GM12878 (cell line): Measurements from ENCODE around the gene CREBRF.

Experiments
- BHLHE40 ChIP-seq, 2 experiments: fragments of 450-650 bp in 1 of 2; IDR thresholded peaks; 2 replicates each; pipeline ENCODE4 v1.6.1; 2011 to 2017; ENCODE audit warnings: low read depth in 2 of 2, borderline replicate concordance in 1 of 2, improper control_type of control experiment in 1 of 2, low read length in 1 of 2, mild to moderate bottlenecking in 1 of 2
- CREM ChIP-seq: IDR thresholded peaks from 2 replicates; pipeline ENCODE4 v1.6.1; 2014; ENCODE audit warnings: antibody characterized with exemption, low read depth
- CTCF ChIP-seq, 3 experiments: IDR thresholded peaks in 2 of 3; conservative IDR thresholded peaks in 1 of 3; 2 replicates each; pipeline ENCODE4 v1.5.1; 2011; ENCODE audit warnings: low read depth in 3 of 3, low read length in 3 of 3, mild to moderate bottlenecking in 3 of 3, control low read depth in 2 of 3, moderate library complexity in 2 of 3, inconsistent platforms in 1 of 3, mixed read lengths in 1 of 3; ENCODE audit not compliant: control insufficient read depth in 2 of 3, insufficient read depth in 1 of 3; ENCODE audit errors: extremely low read depth in 1 of 3
- DPF2 ChIP-seq: fragments of 450-650 bp; IDR thresholded peaks from 2 replicates; pipeline ENCODE4 v1.6.1; 2017; ENCODE audit warnings: mild to moderate bottlenecking
- ELK1 ChIP-seq: IDR thresholded peaks from 2 replicates; pipeline ENCODE4 v1.6.1; 2012; ENCODE audit warnings: low read depth, low read length, improper control_type of control experiment
- ESRRA ChIP-seq: IDR thresholded peaks from 2 replicates; pipeline ENCODE4 v1.6.1; 2012; ENCODE audit warnings: mild to moderate bottlenecking, low read length, improper control_type of control experiment
- FOS ChIP-seq: IDR thresholded peaks from 3 replicates; pipeline ENCODE4 v1.6.1; 2011; ENCODE audit warnings: borderline replicate concordance; ENCODE audit not compliant: insufficient read length; ENCODE audit errors: extremely low read depth
- MTA3 ChIP-seq: IDR thresholded peaks from 2 replicates; pipeline ENCODE4 v1.6.1; 2012; ENCODE audit warnings: low read length, inconsistent platforms, borderline replicate concordance
- POLR2A ChIP-seq: IDR thresholded peaks from 2 replicates; pipeline ENCODE4 v1.6.1; 2011; ENCODE audit warnings: low read depth, mild to moderate bottlenecking, low read length
- POLR2AphosphoS5 ChIP-seq: IDR thresholded peaks from 2 replicates; pipeline ENCODE4 v1.6.1; 2011; ENCODE audit warnings: mild to moderate bottlenecking, low read length, inconsistent platforms
- TAF1 ChIP-seq: IDR thresholded peaks from 2 replicates; pipeline ENCODE4 v1.6.1; 2011; ENCODE audit warnings: mild to moderate bottlenecking, low read depth, low read length, borderline replicate concordance
- TCF7 ChIP-seq: IDR thresholded peaks from 2 replicates; pipeline ENCODE4 v1.6.1; 2014; ENCODE audit warnings: antibody characterized with exemption, borderline replicate concordance
- ZNF24 ChIP-seq: fragments of 450-650 bp; IDR thresholded peaks from 2 replicates; pipeline ENCODE4 v1.6.1; 2017; ENCODE audit warnings: antibody characterized with exemption, mild to moderate bottlenecking
- ZSCAN29 ChIP-seq: fragments of 450-650 bp; IDR thresholded peaks from 2 replicates; pipeline ENCODE4 v1.6.1; 2017; ENCODE audit warnings: mild to moderate bottlenecking, moderate library complexity

GRCh38 chr5:173012882-173013281 is 43.3 kb upstream of the CREBRF start:
- no peak for TF ChIP-seq MTA3
- TF ChIP-seq CTCF (IDR thresholded peaks at IDR 0.05 in 2 of 3, conservative IDR thresholded peaks at IDR 0.05 in 1 of 3; ENCODE audit: control insufficient read depth in 2 of 3, extremely low read depth in 1 of 3, insufficient read depth in 1 of 3, low read depth in 3 of 3, low read length in 3 of 3), result no peak
- no peak for TF ChIP-seq DPF2
- no peak for TF ChIP-seq BHLHE40 (IDR thresholded peaks at IDR 0.05; ENCODE audit: borderline replicate concordance in 1 of 2, low read depth in 2 of 2, low read length in 1 of 2)
- no peak for TF ChIP-seq POLR2A
- TF ChIP-seq ELK1, result no peak
- no peak for TF ChIP-seq ZSCAN29
- TF ChIP-seq ESRRA, result no peak
- no peak for TF ChIP-seq CREM
- TF ChIP-seq POLR2AphosphoS5, result no peak
- TF ChIP-seq TAF1, result no peak
- no peak for TF ChIP-seq FOS
- TF ChIP-seq ZNF24, result no peak
- no peak for TF ChIP-seq TCF7
